HepG2 (cell line): Measurements from ENCODE around the gene NRSN2. TPM values are rescaled to one million over a fixed set of nuclear protein-coding genes. Genes with fewer than 3 reads are reported as not detected.
A peak's percentile ranks its signal among the peaks of the same experiment; 100 is the strongest.

Source experiments
- ARID5B ChIP-seq: IDR thresholded peaks from 2 replicates; pipeline ENCODE4 v1.4.0; 2020; ENCODE audit warnings: mild to moderate bottlenecking, missing genetic modification reagents
- ATF7 ChIP-seq, 2 experiments: fragments of 450-650 bp in 1 of 2; sonication (generic) in 1 of 2; formaldehyde crosslinking in 1 of 2; IDR thresholded peaks; 2 replicates each; pipeline versions ENCODE4 v1.4.0 to v1.6.1; 2016 to 2020; ENCODE audit warnings: antibody characterized with exemption in 1 of 2, mild to moderate bottlenecking in 1 of 2, missing genetic modification reagents in 1 of 2
- ATF7-NPFF ChIP-seq: sonication (generic); formaldehyde crosslinking; IDR thresholded peaks from 2 replicates; pipeline ENCODE4 v1.8.1; 2023; ENCODE audit warnings: mild to moderate bottlenecking, low read depth, missing genetic modification reagents, moderate library complexity
- CHD2 ChIP-seq: IDR thresholded peaks from 2 replicates; pipeline ENCODE4 v1.6.1; 2011; ENCODE audit warnings: low read depth, low read length, improper control_type of control experiment
- ETV5 ChIP-seq: IDR thresholded peaks from 2 replicates; pipeline ENCODE4 v1.6.1; 2018; ENCODE audit warnings: missing biosample characterization, missing genetic modification reagents, inconsistent platforms, borderline replicate concordance
- FOXP1 ChIP-seq, 2 experiments: fragments of 450-650 bp in 1 of 2; IDR thresholded peaks; 2 replicates each; pipeline ENCODE4 v1.6.1; 2017 to 2018; ENCODE audit warnings: antibody characterized with exemption in 1 of 2
- HMG20B ChIP-seq: conservative IDR thresholded peaks from 2 replicates; pipeline ENCODE4 v1.6.1; 2016; ENCODE audit warnings: missing genetic modification reagents, missing compliant biosample characterization
- HOXA3 ChIP-seq: sonication (generic); formaldehyde crosslinking; IDR thresholded peaks from 2 replicates; pipeline ENCODE4 v1.5.0; 2020; ENCODE audit warnings: missing genetic modification reagents
- KDM5B ChIP-seq: sonication (generic); formaldehyde crosslinking; IDR thresholded peaks from 2 replicates; pipeline ENCODE4 v1.4.0; 2020; ENCODE audit warnings: missing genetic modification reagents, mild to moderate bottlenecking, borderline replicate concordance
- KLF13 ChIP-seq: sonication (generic); formaldehyde crosslinking; IDR thresholded peaks from 2 replicates; pipeline ENCODE4 v1.4.0; 2020; ENCODE audit warnings: mild to moderate bottlenecking, missing genetic modification reagents
- ONECUT2 ChIP-seq: sonication (generic); formaldehyde crosslinking; IDR thresholded peaks from 2 replicates; pipeline ENCODE4 v1.4.0; 2020; ENCODE audit warnings: missing genetic modification reagents
- SATB2 ChIP-seq: sonication (generic); formaldehyde crosslinking; IDR thresholded peaks from 2 replicates; pipeline ENCODE4 v1.5.0; 2020; ENCODE audit warnings: missing genetic modification reagents
- USF2 ChIP-seq, 2 experiments: sonication (generic) in 1 of 2; formaldehyde crosslinking in 1 of 2; IDR thresholded peaks; 2 replicates each; pipeline versions ENCODE4 v1.5.1 to v1.6.1; 2011 to 2020; ENCODE audit warnings: borderline replicate concordance in 1 of 2, low read depth in 1 of 2, low read length in 1 of 2, mild to moderate bottlenecking in 1 of 2, missing genetic modification reagents in 1 of 2, moderate library complexity in 1 of 2
- ZFP36 ChIP-seq: fragments of 150-350 bp; IDR thresholded peaks from 2 replicates; pipeline ENCODE4 v1.6.1; 2018; ENCODE audit warnings: borderline replicate concordance, low read length, low read depth; ENCODE audit not compliant: partially characterized antibody
- ZNF30 ChIP-seq: sonication (generic); formaldehyde crosslinking; IDR thresholded peaks from 2 replicates; pipeline ENCODE4 v1.5.0; 2020; ENCODE audit warnings: mild to moderate bottlenecking, missing genetic modification reagents
- polyA plus RNA-seq, 8 experiments: library from polyadenylated mRNA; depleted of rRNA in 3 of 8; stranded (reverse) in 7 of 8; unstranded in 1 of 8; fragments of >200 nt; fragmentation: Illumina TruSeq in 4 of 8; extraction: Trizol in 4 of 8; gene quantifications; 2 replicates each; pipeline versions ENCODE4 v1.2.1 to v1.2.3, GENCODE V29; 2011 to 2016; ENCODE audit warnings: low read depth in 4 of 8, missing spikeins in 1 of 8, mixed read lengths in 1 of 8; ENCODE audit not compliant: insufficient read depth in 1 of 8
- total RNA-seq, 5 experiments: library from RNA; depleted of rRNA; stranded (reverse); fragments of >200 nt; fragmentation: Illumina TruSeq; extraction: Trizol; gene quantifications; 2 replicates each; pipeline ENCODE4 v1.2.3, GENCODE V29; 2016; ENCODE audit warnings: low read depth in 1 of 5

The NRSN2 gene
- total and polyA plus RNA-seq, 2 of the 13 experiments (the other 11 are each of a cell fraction or from before 2014, with no cell fraction given) = 32.3 to 49.4 TPM

GRCh38 chr20:330233-331149 is 16.4 kb upstream of the NRSN2 start (continued):
- TF ChIP-seq USF2 (IDR thresholded peaks at IDR 0.05; ENCODE audit: low read depth, low read length) (no peak), USF2 (CRISPR knock-in tag; IDR thresholded peaks at IDR 0.05; ENCODE audit: borderline replicate concordance) (no peak), ZFP36 (no peak), HOXA3 (CRISPR knock-in tag) (peak; percentile 40; the same call in 1 of the 2 replicates), CHD2 (0 out of 2 replicates have a peak, but pooled peaks have one; percentile 2), ZNF30 (no peak), FOXP1 (IDR thresholded peaks at IDR 0.05) (no peak), FOXP1 (CRISPR knock-in tag; IDR thresholded peaks at IDR 0.05) (no peak), KDM5B (CRISPR knock-in tag) (0 out of 2 replicates have a peak, but pooled peaks have one; percentile 68), ATF7 (IDR thresholded peaks at IDR 0.05) (no peak), ATF7 (CRISPR knock-in tag; IDR thresholded peaks at IDR 0.05) (peak; percentile 71; the same call in 1 of the 2 replicates), ONECUT2 (CRISPR knock-in tag) (no peak), ETV5 (CRISPR knock-in tag) (no peak; the same call in 1 of the 2 replicates), ATF7-NPFF (CRISPR knock-in tag) (no peak), HMG20B (no peak), KLF13 (CRISPR knock-in tag) (no peak), ARID5B (no peak), SATB2 (CRISPR knock-in tag) (no peak)
